Astrocyte of the cerebellum (primary cell): Measurements from ENCODE around the gene CD274.

Source experiments
- DNase-seq: peaks from one replicate; pipeline ENCODE4 v3.0.0-alpha.2; 2011; ENCODE audit warnings: low read depth
- H3K4me3 ChIP-seq: 2 replicates; pipeline ENCODE4 v1.5.1; 2011; ENCODE audit warnings: mild to moderate bottlenecking, low read depth, low read length, moderate library complexity
- in situ Hi-C: cut with HindIII; loops from 2 replicates; pipeline ENCODE4 v1.10.0; 2017; ENCODE audit warnings: low sequenced_read_pairs
- TF ChIP-seq, protein P1 (sequence below): IDR thresholded peaks from 2 replicates; pipeline ENCODE4 v1.5.1; 2012; ENCODE audit warnings: low read length, low read depth, moderate library complexity, mild to moderate bottlenecking; ENCODE audit errors: missing control alignments

Gene CD274

DNA sequence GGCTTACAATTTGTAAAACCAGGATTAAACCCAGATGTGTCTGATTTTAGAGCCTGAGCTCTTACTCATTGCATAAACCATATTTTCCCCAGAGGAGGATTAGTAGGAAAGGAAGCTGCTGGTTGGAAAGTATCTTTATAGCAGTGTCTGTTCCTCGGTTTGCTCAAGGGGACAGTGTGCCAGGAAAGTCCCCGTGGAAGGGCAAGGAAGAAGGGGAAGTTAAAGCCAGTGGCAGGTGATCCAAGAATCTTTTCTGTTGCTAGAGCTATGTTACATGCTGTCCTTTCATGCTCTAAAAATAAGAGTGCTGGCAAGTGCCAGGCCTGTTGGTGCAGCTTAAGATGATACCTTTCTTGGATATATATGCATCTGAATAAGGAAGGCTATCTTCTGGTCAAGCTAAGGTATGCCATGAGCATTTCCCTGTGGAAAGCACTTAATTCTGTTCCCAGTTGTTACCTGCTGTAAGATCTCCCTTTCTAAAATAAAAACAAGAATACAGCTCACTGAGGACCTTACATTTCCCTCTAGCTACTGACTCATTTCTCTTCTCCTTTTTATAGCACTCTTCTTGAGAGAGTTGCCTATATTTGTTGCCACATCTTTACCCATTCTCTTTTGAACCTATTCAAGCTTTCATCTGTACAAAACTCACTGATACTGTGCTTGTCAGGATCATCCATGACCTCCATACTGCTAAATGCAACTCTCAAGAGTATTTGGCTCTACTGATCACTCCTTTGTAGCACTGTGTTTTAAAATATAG lies 68.0 kb downstream of the CD274 start:
- TF ChIP-seq, protein P1, sequence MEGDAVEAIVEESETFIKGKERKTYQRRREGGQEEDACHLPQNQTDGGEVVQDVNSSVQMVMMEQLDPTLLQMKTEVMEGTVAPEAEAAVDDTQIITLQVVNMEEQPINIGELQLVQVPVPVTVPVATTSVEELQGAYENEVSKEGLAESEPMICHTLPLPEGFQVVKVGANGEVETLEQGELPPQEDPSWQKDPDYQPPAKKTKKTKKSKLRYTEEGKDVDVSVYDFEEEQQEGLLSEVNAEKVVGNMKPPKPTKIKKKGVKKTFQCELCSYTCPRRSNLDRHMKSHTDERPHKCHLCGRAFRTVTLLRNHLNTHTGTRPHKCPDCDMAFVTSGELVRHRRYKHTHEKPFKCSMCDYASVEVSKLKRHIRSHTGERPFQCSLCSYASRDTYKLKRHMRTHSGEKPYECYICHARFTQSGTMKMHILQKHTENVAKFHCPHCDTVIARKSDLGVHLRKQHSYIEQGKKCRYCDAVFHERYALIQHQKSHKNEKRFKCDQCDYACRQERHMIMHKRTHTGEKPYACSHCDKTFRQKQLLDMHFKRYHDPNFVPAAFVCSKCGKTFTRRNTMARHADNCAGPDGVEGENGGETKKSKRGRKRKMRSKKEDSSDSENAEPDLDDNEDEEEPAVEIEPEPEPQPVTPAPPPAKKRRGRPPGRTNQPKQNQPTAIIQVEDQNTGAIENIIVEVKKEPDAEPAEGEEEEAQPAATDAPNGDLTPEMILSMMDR = no peak
- in situ Hi-C loops = no loop called here
- H3K4me3 ChIP-seq = no peak overlapping the region
- no peak for DNase-seq

DNA sequence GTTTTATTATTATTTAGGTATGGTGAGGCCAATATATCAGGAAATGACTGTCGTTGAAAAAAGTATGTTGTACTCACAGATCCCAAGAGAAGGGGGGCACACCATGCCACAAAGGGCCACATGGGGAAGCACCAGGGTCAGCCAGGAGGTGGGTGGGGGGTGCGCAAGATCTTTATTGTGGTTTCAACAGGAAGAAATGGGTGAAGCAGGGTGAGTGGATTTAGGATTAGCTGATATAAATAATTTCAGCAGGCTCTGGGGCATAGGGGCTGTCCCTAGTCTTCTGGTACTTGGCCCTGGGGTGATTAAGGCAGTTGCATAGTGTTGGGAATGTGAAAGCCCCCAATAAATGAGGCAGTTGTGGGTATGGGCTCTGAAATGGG lies 68.6 kb downstream of the CD274 start:
- in situ Hi-C loops = no loop called here
- no peak for DNase-seq
- no peak overlapping the region for H3K4me3 ChIP-seq
- TF ChIP-seq, protein P1 = no peak
